ENCODE results near the gene DUOX1.

GRCh38 chr15:45128971-45129639 is 689 bp upstream of the DUOX1 start:
- TF ChIP-seq CTCF (IDR thresholded peaks at IDR 0.05): no peak
- no peak for TF ChIP-seq POLR2A (IDR thresholded peaks at IDR 0.05)
- no peak for TF ChIP-seq POLR2AphosphoS5 (IDR thresholded peaks at IDR 0.05)
